ENCODE measurements around the gene FLYWCH1. TPM values are rescaled to one million over a fixed set of nuclear protein-coding genes. Genes with fewer than 3 reads are reported as not detected.

FLYWCH1 gene
- total and polyA plus RNA-seq, 2 of the 8 experiments (the other 6 are each of a cell fraction or from before 2014, with no cell fraction given) = 12.4 to 23.5 TPM

GRCh38 chr16:2968368-2968737 is 56.6 kb downstream of the FLYWCH1 start:
- H3K79me1 ChIP-seq (ENCODE audit: low read depth, low read length) = peaks cover 9% of the 10 kb centered on the region
- peaks cover 0 to 2% of the 10 kb centered on the region in 2 experiments; a peak in 1 of 4 replicates for H3K79me2 ChIP-seq (ENCODE audit: control insufficient read depth in 1 of 2, insufficient read depth in 2 of 2, low read length in 2 of 2)
- no peak overlapping the region for H3K14ac ChIP-seq (ENCODE audit: insufficient read length)
- no peak overlapping the region for H2BK15ac ChIP-seq (ENCODE audit: low read length)
- no peak overlapping the region for H3K56ac ChIP-seq (replicated peaks; ENCODE audit: insufficient read length, low read depth, low read length)
- H3K23ac ChIP-seq (ENCODE audit: insufficient read length) = no peak overlapping the region
- H3K9me3 ChIP-seq (ENCODE audit: insufficient read depth in 2 of 2, low read depth in 1 of 2, low read length in 1 of 2) = no peaks in the 10 kb centered on the region
- H3K4me3 ChIP-seq (ENCODE audit: extremely low read depth in 1 of 4, insufficient read depth in 2 of 4, low read depth in 3 of 4, low read length in 4 of 4) = peak overlapping the region; percentile 71 to 94 (median 78); a peak in 6 of 8 replicates
- H2BK12ac ChIP-seq (ENCODE audit: low read depth, low read length) = peak overlapping the region; percentile 55; the same call in 1 of the 2 replicates
- no peak overlapping the region for H3K4ac ChIP-seq (replicated peaks; ENCODE audit: insufficient read length, low read depth, low read length)
- H3K27ac ChIP-seq (ENCODE audit: low read depth, low read length) = no peak overlapping the region
- H3K18ac ChIP-seq (ENCODE audit: extremely low read depth, low read length) = no peak overlapping the region
- peaks cover 6 to 13% (median 8%) of the 10 kb centered on the region in 4 experiments; a peak in 6 of 8 replicates for H3K36me3 ChIP-seq (ENCODE audit: control insufficient read depth in 2 of 4, insufficient read depth in 4 of 4, low read length in 3 of 4)
- DNase-seq (ENCODE audit: low read depth in 1 of 2, low spot score in 2 of 2) = no peak
- no peak overlapping the region for H2AK5ac ChIP-seq (ENCODE audit: low read depth, low read length)
- POLR2A ChIA-PET (ENCODE audit: partially characterized antibody) = interaction anchor here (1.2 to 25.4 kb wide), 7 partner anchors 8 to 197 kb away, joined by 3 to 455 read pairs (median 11); partner anchors contain the start of genes CLDN6, HCFC1R1, PKMYT1 and THOC6
- peaks cover 15 to 32% (median 23%) of the 10 kb centered on the region in 4 experiments; a peak in 6 of 7 replicates for H3K27me3 ChIP-seq (replicated peaks in 1 of 4; ENCODE audit: control insufficient read depth in 3 of 4, extremely low read depth in 1 of 4, insufficient read depth in 3 of 4, low read length in 3 of 4)
- CTCF ChIA-PET (ENCODE audit: partially characterized antibody) = interaction anchor here (1.5 to 1.8 kb wide), 5 partner anchors 13 to 57 kb away, joined by 3 to 6 read pairs (median 5); partner anchors contain the start of gene FLYWCH1
- no peak overlapping the region for H4K91ac ChIP-seq (replicated peaks; ENCODE audit: insufficient read length, low read length)
- peaks cover 17 to 26% of the 10 kb centered on the region in 2 experiments for H4K20me1 ChIP-seq (replicated peaks in 1 of 2; ENCODE audit: control insufficient read depth in 1 of 2, insufficient read depth in 2 of 2, low read length in 2 of 2)
- H3K4me1 ChIP-seq (replicated peaks in 1 of 4; ENCODE audit: control insufficient read depth in 3 of 4, insufficient read depth in 4 of 4, low read length in 3 of 4) = peaks cover 0 to 31% (median 15%) of the 10 kb centered on the region in 4 experiments; a peak in 6 of 7 replicates
- H2AFZ ChIP-seq (ENCODE audit: low read length) = no peak overlapping the region
- no peak overlapping the region for H3K9ac ChIP-seq (replicated peaks in 1 of 4; ENCODE audit: extremely low read depth in 1 of 4, low read depth in 3 of 4, low read length in 3 of 4)
- H4K5ac ChIP-seq (ENCODE audit: insufficient read length, low read depth, low read length) = no peak overlapping the region
- peaks cover 22% of the 10 kb centered on the region for H3K23me2 ChIP-seq (ENCODE audit: low read depth, low read length)
- no peak overlapping the region for H2BK20ac ChIP-seq (ENCODE audit: low read length)
- H4K8ac ChIP-seq (ENCODE audit: extremely low read depth, insufficient read depth, low read length) = peak overlapping the region; percentile 75; the same call in 1 of the 2 replicates
- 54% methylated on average over 15 of the region's 18 CpGs; no CpG with 5 or more reads in 1 of the 2 experiments for WGBS, 2 experiments (ENCODE audit: extremely low coverage in 1 of 2, insufficient coverage in 1 of 2, insufficient read length in 1 of 2, insufficient replicate concordance in 2 of 2, low coverage in 1 of 2, low lambda C conversion rate in 2 of 2, missing lambda C conversion rate in 1 of 2)
- H2BK5ac ChIP-seq (ENCODE audit: low read depth, low read length) = 0 out of 2 replicates have a peak overlapping the region, but pooled peaks have one; percentile 44
- no peak for FAIRE-seq
- no peak overlapping the region for H2BK120ac ChIP-seq (replicated peaks; ENCODE audit: low read depth, low read length)
- H3K4me2 ChIP-seq (ENCODE audit: insufficient read depth in 1 of 2, low read depth in 2 of 2, low read length in 2 of 2) = peak overlapping the region; percentile 81 to 100
- TF ChIP-seq TBP (IDR thresholded peaks at IDR 0.05; ENCODE audit: low read depth, low read length) = no peak
- TF ChIP-seq KDM5A (IDR thresholded peaks at IDR 0.05; ENCODE audit: low read length) = no peak
- TF ChIP-seq JUND (IDR thresholded peaks at IDR 0.05; ENCODE audit: low read length) = no peak
- no peak for TF ChIP-seq KDM4A (IDR thresholded peaks at IDR 0.05; ENCODE audit: low read depth, low read length, severe bottlenecking)
- TF ChIP-seq SIN3A (conservative IDR thresholded peaks at IDR 0.05 in 1 of 2, IDR thresholded peaks at IDR 0.05 in 1 of 2; ENCODE audit: low read depth in 1 of 2, low read length in 2 of 2) = no peak
- TF ChIP-seq CBX5 (IDR thresholded peaks at IDR 0.05; ENCODE audit: low read depth, low read length) = no peak
- TF ChIP-seq ZNF274 (IDR thresholded peaks at IDR 0.05; ENCODE audit: borderline replicate concordance, extremely low read depth, low read length) = no peak
- no peak for TF ChIP-seq TAF7 (optimal IDR thresholded peaks at IDR 0.05; ENCODE audit: borderline replicate concordance, low read depth, low read length)
- no peak for TF ChIP-seq CHD1 (IDR thresholded peaks at IDR 0.05; ENCODE audit: low read depth, low read length)
- TF ChIP-seq ATF2 (IDR thresholded peaks at IDR 0.05; ENCODE audit: low read length) = no peak
- no peak for TF ChIP-seq MAFK (IDR thresholded peaks at IDR 0.05; ENCODE audit: low read depth, low read length)
- no peak for TF ChIP-seq BACH1 (IDR thresholded peaks at IDR 0.05; ENCODE audit: low read length)

All from H1 (cell line).